H1 (cell line): ENCODE data around the gene BPIFB6. TPM values are rescaled to one million over a fixed set of nuclear protein-coding genes. Genes with fewer than 3 reads are reported as not detected.

Source experiments
- GABPA ChIP-seq: IDR thresholded peaks from 2 replicates; pipeline ENCODE4 v1.6.1; 2011; ENCODE audit warnings: mild to moderate bottlenecking, low read length, moderate library complexity, borderline replicate concordance; ENCODE audit not compliant: insufficient read depth
- SAP30 ChIP-seq: fragments of 300-600 bp; sonication (generic); IDR thresholded peaks from 2 replicates; pipeline ENCODE4 v1.7.1; 2012; ENCODE audit warnings: low read length, moderate library complexity, mild to moderate bottlenecking, inconsistent platforms; ENCODE audit not compliant: insufficient read depth, insufficient replicate concordance
- polyA plus RNA-seq, 7 experiments: library from polyadenylated mRNA; depleted of rRNA in 3 of 7; stranded (reverse) in 5 of 7; unstranded in 2 of 7; fragments of >200 nt in 5 of 7; fragments of 200-250 nt in 2 of 7; gene quantifications; 1 replicate in 5 of 7; 2 replicates in 1 of 7; 4 replicates in 1 of 7; pipeline versions ENCODE4 v1.2.1 to v1.2.3, GENCODE V29; 2011 to 2013; ENCODE audit warnings: missing spikeins in 2 of 7, mixed read lengths in 2 of 7
- total RNA-seq: library from RNA; stranded (reverse); fragmentation: NEBNext Ultra II Directional; extraction: Animal tissue kit (Norgen Biotek cat#: 25700); gene quantifications from 2 replicates; pipeline ENCODE4 v1.2.1, GENCODE V29; 2021

Gene BPIFB6
- total and polyA plus RNA-seq, 2 of the 8 experiments (the other 6 are each of a cell fraction or from before 2014, with no cell fraction given) = not detected

GRCh38 chr20:33082546-33082945, 51.1 kb downstream of the BPIFB6 start (continued):
- no peak for TF ChIP-seq GABPA
- TF ChIP-seq SAP30 = no peak
